Measurements from ENCODE around the gene PER1. TPM values are rescaled to one million over a fixed set of nuclear protein-coding genes. Genes with fewer than 3 reads are reported as not detected.

PER1 gene
- total and polyA plus RNA-seq, 9 of the 15 experiments (the other 6 are each of a cell fraction or from before 2014, with no cell fraction given): 0.13 to 26.0 (median 3.4) TPM

DNA sequence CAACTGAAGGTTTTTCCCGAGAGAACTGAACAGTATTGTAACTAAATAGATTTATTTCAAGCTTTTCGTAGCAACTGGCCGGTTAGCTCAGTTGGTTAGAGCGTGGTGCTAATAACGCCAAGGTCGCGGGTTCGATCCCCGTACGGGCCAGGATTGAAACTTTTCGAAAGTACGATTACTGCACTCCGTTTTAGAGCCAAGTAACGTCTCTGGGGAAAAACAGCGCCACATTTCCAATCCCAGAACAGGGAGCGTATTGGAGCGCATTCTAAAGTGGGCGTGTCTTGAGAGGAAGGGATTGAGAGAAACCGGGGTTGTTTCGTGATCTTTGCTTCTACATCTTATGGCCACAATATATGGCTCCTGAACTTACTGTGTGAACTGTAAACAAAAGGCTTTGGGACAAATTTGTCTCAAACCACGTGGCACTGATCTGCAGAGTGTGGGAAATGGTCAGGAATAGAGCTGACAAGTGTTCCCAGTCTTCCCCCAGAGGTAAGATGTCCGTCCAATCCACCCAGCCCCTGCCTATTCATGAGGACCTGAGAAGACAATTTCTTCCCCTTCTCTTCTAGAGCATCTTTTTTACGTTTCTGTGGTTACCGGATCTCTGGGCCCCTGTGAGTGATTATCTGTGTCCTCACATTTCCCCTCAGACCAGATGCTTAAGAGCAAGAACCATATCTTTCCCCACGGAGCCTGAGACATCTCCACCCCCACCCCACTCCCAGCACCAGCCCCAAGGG is 35.5 kb upstream of the PER1 start (continued):
- TF ChIP-seq, protein P1, sequence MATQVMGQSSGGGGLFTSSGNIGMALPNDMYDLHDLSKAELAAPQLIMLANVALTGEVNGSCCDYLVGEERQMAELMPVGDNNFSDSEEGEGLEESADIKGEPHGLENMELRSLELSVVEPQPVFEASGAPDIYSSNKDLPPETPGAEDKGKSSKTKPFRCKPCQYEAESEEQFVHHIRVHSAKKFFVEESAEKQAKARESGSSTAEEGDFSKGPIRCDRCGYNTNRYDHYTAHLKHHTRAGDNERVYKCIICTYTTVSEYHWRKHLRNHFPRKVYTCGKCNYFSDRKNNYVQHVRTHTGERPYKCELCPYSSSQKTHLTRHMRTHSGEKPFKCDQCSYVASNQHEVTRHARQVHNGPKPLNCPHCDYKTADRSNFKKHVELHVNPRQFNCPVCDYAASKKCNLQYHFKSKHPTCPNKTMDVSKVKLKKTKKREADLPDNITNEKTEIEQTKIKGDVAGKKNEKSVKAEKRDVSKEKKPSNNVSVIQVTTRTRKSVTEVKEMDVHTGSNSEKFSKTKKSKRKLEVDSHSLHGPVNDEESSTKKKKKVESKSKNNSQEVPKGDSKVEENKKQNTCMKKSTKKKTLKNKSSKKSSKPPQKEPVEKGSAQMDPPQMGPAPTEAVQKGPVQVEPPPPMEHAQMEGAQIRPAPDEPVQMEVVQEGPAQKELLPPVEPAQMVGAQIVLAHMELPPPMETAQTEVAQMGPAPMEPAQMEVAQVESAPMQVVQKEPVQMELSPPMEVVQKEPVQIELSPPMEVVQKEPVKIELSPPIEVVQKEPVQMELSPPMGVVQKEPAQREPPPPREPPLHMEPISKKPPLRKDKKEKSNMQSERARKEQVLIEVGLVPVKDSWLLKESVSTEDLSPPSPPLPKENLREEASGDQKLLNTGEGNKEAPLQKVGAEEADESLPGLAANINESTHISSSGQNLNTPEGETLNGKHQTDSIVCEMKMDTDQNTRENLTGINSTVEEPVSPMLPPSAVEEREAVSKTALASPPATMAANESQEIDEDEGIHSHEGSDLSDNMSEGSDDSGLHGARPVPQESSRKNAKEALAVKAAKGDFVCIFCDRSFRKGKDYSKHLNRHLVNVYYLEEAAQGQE (IDR thresholded peaks at IDR 0.05; ENCODE audit: borderline replicate concordance): no peak; the same call in 1 of the 2 replicates
- TF ChIP-seq, protein P1 (CRISPR knock-in tag; IDR thresholded peaks at IDR 0.05; ENCODE audit: low read depth): no peak
- TF ChIP-seq, protein P2, sequence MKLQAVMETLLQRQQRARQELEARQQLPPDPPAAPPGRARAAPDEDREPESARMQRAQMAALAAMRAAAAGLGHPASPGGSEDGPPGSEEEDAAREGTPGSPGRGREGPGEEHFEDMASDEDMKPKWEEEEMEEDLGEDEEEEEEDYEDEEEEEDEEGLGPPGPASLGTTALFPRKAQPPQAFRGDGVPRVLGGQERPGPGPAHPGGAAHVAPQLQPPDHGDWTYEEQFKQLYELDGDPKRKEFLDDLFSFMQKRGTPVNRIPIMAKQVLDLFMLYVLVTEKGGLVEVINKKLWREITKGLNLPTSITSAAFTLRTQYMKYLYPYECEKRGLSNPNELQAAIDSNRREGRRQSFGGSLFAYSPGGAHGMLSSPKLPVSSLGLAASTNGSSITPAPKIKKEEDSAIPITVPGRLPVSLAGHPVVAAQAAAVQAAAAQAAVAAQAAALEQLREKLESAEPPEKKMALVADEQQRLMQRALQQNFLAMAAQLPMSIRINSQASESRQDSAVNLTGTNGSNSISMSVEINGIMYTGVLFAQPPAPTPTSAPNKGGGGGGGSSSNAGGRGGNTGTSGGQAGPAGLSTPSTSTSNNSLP (IDR thresholded peaks at IDR 0.05; ENCODE audit: borderline replicate concordance, low read depth, low read length): no peak
- TF ChIP-seq, protein P3, sequence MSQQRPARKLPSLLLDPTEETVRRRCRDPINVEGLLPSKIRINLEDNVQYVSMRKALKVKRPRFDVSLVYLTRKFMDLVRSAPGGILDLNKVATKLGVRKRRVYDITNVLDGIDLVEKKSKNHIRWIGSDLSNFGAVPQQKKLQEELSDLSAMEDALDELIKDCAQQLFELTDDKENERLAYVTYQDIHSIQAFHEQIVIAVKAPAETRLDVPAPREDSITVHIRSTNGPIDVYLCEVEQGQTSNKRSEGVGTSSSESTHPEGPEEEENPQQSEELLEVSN (IDR thresholded peaks at IDR 0.05; ENCODE audit: borderline replicate concordance in 1 of 2, extremely low read depth in 1 of 2, insufficient read depth in 1 of 2, insufficient read length in 1 of 2, low read depth in 1 of 2, low read length in 1 of 2, poor library complexity in 1 of 2, severe bottlenecking in 1 of 2): peak in 1 of 2 experiments; percentile 28
- TF ChIP-seq, protein P4, sequence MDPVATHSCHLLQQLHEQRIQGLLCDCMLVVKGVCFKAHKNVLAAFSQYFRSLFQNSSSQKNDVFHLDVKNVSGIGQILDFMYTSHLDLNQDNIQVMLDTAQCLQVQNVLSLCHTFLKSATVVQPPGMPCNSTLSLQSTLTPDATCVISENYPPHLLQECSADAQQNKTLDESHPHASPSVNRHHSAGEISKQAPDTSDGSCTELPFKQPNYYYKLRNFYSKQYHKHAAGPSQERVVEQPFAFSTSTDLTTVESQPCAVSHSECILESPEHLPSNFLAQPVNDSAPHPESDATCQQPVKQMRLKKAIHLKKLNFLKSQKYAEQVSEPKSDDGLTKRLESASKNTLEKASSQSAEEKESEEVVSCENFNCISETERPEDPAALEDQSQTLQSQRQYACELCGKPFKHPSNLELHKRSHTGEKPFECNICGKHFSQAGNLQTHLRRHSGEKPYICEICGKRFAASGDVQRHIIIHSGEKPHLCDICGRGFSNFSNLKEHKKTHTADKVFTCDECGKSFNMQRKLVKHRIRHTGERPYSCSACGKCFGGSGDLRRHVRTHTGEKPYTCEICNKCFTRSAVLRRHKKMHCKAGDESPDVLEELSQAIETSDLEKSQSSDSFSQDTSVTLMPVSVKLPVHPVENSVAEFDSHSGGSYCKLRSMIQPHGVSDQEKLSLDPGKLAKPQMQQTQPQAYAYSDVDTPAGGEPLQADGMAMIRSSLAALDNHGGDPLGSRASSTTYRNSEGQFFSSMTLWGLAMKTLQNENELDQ (CRISPR knock-in tag; IDR thresholded peaks at IDR 0.05; ENCODE audit: borderline replicate concordance): no peak
- no peak for TF ChIP-seq ZNF668 (CRISPR knock-in tag; IDR thresholded peaks at IDR 0.05)
- no peak for TF ChIP-seq FIP1L1 (IDR thresholded peaks at IDR 0.05; ENCODE audit: low read depth, low read length, poor library complexity, severe bottlenecking)
- TF ChIP-seq PCBP1 (IDR thresholded peaks at IDR 0.05; ENCODE audit: low read depth, low read length, poor library complexity, severe bottlenecking): no peak
- TF ChIP-seq, protein P5, sequence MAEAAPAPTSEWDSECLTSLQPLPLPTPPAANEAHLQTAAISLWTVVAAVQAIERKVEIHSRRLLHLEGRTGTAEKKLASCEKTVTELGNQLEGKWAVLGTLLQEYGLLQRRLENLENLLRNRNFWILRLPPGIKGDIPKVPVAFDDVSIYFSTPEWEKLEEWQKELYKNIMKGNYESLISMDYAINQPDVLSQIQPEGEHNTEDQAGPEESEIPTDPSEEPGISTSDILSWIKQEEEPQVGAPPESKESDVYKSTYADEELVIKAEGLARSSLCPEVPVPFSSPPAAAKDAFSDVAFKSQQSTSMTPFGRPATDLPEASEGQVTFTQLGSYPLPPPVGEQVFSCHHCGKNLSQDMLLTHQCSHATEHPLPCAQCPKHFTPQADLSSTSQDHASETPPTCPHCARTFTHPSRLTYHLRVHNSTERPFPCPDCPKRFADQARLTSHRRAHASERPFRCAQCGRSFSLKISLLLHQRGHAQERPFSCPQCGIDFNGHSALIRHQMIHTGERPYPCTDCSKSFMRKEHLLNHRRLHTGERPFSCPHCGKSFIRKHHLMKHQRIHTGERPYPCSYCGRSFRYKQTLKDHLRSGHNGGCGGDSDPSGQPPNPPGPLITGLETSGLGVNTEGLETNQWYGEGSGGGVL (CRISPR knock-in tag; IDR thresholded peaks at IDR 0.05): no peak

All from K562 (cell line).